Immature natural killer cell (primary cell): ENCODE results near the gene DHRS1. TPM values are rescaled to one million over a fixed set of nuclear protein-coding genes. Genes with fewer than 3 reads are reported as not detected.
A peak's percentile ranks its signal among the peaks of the same experiment; 100 is the strongest.

Experiments
- DNase-seq, 3 donors: peaks; one replicate each; pipeline ENCODE4 v3.0.0; 2022; ENCODE audit warnings: mixed read lengths in 1 of 3
- H3K27ac Mint-ChIP-seq, 6 donors: one replicate each; pipeline ENCODE4 v1.8.0; 2020; ENCODE audit warnings: mixed read lengths in 6 of 6, mild to moderate bottlenecking in 5 of 6, inconsistent platforms in 4 of 6, moderate library complexity in 3 of 6
- H3K27me3 Mint-ChIP-seq, 3 donors: one replicate each; pipeline ENCODE4 v1.8.0; 2020 to 2021; ENCODE audit warnings: low read depth in 3 of 3, mild to moderate bottlenecking in 3 of 3, mixed read lengths in 3 of 3, moderate library complexity in 3 of 3, inconsistent platforms in 1 of 3
- H3K36me3 Mint-ChIP-seq, 3 donors: one replicate each; pipeline ENCODE4 v1.8.0; 2020; ENCODE audit warnings: mixed read lengths in 3 of 3, inconsistent platforms in 2 of 3, mild to moderate bottlenecking in 2 of 3
- H3K4me1 Mint-ChIP-seq, 2 donors: one replicate each; pipeline ENCODE4 v1.8.0; 2020; ENCODE audit warnings: inconsistent platforms in 2 of 2, mild to moderate bottlenecking in 2 of 2, mixed read lengths in 2 of 2, moderate library complexity in 1 of 2
- H3K4me3 Mint-ChIP-seq, 5 donors: one replicate each; pipeline ENCODE4 v1.8.0; 2020; ENCODE audit warnings: mild to moderate bottlenecking in 5 of 5, mixed read lengths in 5 of 5, inconsistent platforms in 3 of 5, moderate library complexity in 3 of 5
- H3K9me3 Mint-ChIP-seq, 6 donors: one replicate each; pipeline ENCODE4 v1.8.0; 2020; ENCODE audit warnings: mild to moderate bottlenecking in 6 of 6, mixed read lengths in 6 of 6, inconsistent platforms in 4 of 6, moderate library complexity in 3 of 6
- polyA plus RNA-seq, 3 donors: library from polyadenylated mRNA; unstranded; fragments of 300-500 nt; fragmentation: Illumina TruSeq; gene quantifications; one replicate each; pipeline ENCODE4 v1.2.3, GENCODE V29; 2021

DHRS1 gene
- polyA plus RNA-seq, 3 donors from 2014 or later, result 31.4 to 35.9 (median 31.7) TPM

DNA sequence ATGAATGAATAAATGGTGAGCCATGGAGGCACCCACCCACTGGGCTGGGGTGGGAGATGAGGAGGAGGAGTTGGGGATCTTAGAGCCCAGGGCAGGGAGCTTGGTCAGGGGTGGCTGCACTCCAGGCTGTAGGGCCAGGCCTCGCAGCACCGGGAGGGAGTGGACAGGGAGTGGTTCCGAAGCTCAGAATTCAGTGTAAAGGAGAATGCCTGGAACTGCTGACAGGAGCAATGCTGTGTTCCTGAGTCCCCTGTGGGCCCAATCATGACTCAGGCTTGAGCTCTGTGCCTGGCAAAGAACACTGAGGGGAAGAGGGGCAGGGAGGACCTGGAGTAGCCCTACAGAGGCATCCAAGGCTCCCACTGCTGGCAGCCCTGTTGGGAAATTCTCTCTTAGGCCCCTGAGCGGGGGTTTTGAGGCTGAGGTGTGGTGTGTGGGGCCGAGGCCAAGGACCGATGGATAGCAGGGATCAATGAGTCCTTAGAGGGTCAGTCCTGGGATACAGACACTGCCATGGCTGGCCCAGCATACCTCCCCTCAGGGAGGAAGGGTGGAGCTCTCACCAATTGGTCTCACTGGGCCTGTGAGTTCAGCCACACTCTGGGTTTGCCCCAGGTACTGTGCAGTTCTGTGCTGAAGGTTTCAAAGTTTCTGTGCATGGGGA lies 18.7 kb downstream of the DHRS1 start:
- H3K27ac Mint-ChIP-seq, result peak overlapping the region; percentile 43 to 76 (median 61)
- H3K9me3 Mint-ChIP-seq, result no peaks in the 10 kb centered on the region

DNA sequence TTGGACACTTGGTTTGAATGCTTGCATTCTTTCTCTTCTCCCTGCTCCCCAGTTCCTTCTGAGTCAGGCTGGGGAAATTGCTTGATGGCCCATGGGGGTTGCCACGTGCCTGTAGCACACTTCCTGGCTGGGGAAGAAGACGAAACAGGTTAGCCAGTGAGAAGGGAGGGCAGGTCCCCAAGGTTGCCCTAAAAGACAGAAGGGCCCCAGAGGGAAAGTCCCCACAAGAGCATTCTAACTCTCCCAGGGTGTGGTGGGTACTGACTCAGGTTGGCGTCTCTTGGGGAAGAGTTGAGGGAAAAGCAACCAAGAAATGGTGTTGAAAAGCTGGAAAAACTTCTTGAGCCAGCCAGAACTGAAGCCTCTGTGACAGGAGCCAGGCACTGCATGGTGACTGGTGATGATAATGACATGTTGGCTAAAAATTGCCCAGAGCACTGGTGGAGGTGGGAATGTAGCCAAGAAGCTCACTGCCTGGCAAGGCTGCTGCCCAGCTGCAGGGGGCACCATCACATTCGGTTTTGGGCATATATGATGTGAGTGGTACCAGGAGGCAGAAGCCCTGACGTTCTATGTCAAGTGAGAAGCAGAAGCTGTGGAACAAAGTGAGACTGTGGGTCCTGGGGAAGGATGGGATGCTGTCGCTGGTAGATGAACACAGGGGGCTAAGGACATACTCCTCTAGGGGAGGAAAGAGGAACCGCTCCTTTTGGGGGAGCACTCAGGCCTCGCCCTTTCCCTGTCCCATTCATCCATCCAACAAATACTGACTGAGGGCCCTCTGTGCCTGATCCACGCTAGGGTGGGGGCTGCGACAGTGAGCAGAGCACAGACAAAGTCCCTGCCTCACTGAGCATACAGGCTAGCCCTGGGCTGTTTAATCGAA lies 20.0 kb downstream of the DHRS1 start:
- H3K36me3 Mint-ChIP-seq, result peaks cover 0 to 6% (median 0%) of the 10 kb centered on the region in 3 donors
- H3K27me3 Mint-ChIP-seq, result peaks cover 0 to 3% (median 1%) of the 10 kb centered on the region in 3 donors
- peak overlapping the region in 4 of 6 donors; percentile 58 to 88 (median 79) for H3K27ac Mint-ChIP-seq
- no peaks in the 10 kb centered on the region for H3K9me3 Mint-ChIP-seq
- H3K4me3 Mint-ChIP-seq, result no peak overlapping the region
- H3K4me1 Mint-ChIP-seq, result peaks cover 5 to 8% of the 10 kb centered on the region in 2 donors
- peak in 2 of 3 donors; percentile 22 to 23 for DNase-seq

More for the DNA sequence above, 18.7 kb downstream of the DHRS1 start:
- peaks cover 0 to 6% (median 0%) of the 10 kb centered on the region in 3 donors for H3K36me3 Mint-ChIP-seq
- H3K27me3 Mint-ChIP-seq, result peaks cover 0 to 3% (median 1%) of the 10 kb centered on the region in 3 donors
- DNase-seq, result no peak
- H3K4me1 Mint-ChIP-seq, result peaks cover 5 to 8% of the 10 kb centered on the region in 2 donors
- no peak overlapping the region for H3K4me3 Mint-ChIP-seq

DNA sequence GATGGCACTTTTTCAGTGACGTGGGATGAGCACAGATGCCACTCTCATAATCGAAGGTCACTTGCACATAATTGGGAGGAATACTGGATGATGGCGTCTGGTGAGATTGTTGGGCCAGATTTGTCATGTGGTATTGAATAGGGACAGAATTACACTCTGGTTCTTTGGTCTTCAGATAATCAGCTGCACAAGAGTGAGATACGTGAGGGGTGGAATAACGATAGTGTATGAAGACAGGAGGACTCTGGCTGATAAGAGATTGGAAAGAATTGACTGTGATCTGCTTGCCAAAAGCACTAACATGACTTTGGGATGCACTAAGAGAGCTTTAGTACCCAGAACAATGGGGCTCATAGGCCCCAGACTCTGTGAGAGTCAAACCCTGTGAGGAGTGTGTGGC lies 21.2 kb downstream of the DHRS1 start:
- Mint-ChIP-seq H3K36me3 (peaks cover 0 to 6% (median 0%) of the 10 kb centered on the region in 3 donors), H3K27me3 (peaks cover 0 to 5% (median 3%) of the 10 kb centered on the region in 3 donors), H3K9me3 (no peaks in the 10 kb centered on the region), H3K27ac (peak overlapping the region in 5 of 6 donors; percentile 11 to 78 (median 63)), H3K4me3 (no peak overlapping the region), H3K4me1 (peaks cover 9 to 12% of the 10 kb centered on the region in 2 donors)
- DNase-seq, result no peak

DNA sequence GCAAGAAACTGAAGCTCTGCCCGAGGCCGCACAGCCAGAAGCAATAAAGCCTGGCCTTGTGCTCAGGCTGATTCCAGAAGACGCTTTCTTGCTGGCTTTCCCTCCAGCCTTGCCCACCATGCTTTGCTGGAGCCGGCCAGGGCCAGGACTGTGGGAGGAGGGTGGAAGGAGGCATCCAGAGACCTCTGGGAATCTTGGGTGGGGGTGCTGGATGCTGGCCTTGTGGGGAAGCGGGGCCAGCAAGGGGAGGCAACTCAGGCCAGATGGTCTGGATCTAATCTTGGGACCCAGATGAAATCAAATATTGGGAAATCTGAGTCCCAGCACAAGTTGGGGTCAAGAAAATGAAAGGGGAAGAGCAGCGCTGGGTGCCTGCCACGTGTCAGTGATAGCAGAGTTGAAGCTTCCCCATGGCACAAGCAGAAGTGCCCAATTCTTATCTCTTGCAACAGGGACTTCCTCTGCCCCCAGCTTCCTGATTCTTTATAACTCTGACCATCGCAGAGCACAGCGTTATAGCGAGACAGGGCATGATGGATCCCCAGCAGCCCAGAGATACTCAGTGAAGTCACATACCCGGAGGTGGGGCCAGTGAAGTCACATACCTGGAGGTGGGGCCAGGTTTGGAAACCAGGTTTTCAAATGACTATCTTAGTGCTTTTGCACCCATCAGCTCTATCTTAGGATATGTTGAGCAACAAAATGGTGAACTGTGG lies 21.8 kb downstream of the DHRS1 start:
- Mint-ChIP-seq H3K4me1 (peaks cover 14 to 16% of the 10 kb centered on the region in 2 donors), H3K27me3 (peaks cover 0 to 4% (median 3%) of the 10 kb centered on the region in 3 donors), H3K9me3 (no peaks in the 10 kb centered on the region), H3K27ac (peak overlapping the region in 3 of 6 donors; percentile 55 to 78 (median 58)), H3K36me3 (peaks cover 0 to 6% (median 0%) of the 10 kb centered on the region in 3 donors), H3K4me3 (no peak overlapping the region)
- no peak for DNase-seq

DNA sequence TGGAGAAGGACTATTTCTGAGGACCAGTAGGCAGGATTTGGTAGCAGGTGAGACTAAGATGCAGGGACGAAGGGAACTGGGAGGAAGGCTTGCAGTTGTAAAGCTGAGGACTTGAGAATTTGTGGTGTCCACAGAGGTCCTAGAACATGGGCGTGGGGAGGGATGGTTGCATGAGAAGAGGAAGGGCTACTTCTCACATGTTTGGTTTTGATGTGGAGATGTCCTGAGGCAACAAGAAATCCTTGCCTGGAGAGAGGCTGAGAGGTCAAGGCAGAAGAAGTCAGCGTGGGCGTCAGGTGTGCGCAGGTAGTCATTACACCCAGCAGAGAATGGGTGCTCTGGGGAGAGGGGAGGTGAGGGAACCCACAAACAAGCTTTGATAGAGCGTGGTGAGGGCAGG lies 22.5 kb downstream of the DHRS1 start:
- H3K4me3 Mint-ChIP-seq, result no peak overlapping the region
- DNase-seq, result no peak
- H3K4me1 Mint-ChIP-seq, result peaks cover 21 to 23% of the 10 kb centered on the region in 2 donors
- H3K9me3 Mint-ChIP-seq, result no peaks in the 10 kb centered on the region
- H3K36me3 Mint-ChIP-seq, result peaks cover 0 to 6% (median 0%) of the 10 kb centered on the region in 3 donors
- H3K27me3 Mint-ChIP-seq, result peaks cover 1 to 6% (median 2%) of the 10 kb centered on the region in 3 donors
- peak overlapping the region in 4 of 6 donors; percentile 7 to 75 (median 55) for H3K27ac Mint-ChIP-seq

DNA sequence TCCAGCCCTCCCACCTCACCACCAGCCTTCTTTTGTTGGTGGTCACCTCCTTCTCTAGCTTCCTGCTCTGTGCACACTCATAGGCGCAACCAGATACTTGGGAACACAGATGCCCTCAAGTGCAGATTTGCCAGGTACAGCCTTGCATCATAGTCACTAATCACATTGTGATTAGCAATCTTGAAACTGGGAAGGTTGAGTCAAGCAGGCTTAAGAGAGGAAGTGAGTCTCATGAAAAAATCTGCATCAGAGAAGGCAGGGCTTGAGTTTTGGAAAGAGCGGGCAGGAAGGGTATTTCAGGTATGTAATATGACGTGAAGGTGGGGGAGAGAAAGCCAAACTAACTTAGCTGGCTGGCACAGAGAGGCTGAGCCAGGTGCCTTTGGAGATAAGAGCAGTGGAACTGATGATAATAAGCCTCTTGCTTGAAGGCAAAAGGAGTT lies 25.5 kb downstream of the DHRS1 start:
- peaks cover 32 to 34% of the 10 kb centered on the region in 2 donors for H3K4me1 Mint-ChIP-seq
- H3K27ac Mint-ChIP-seq, result peak overlapping the region; percentile 79 to 99 (median 96)
- H3K36me3 Mint-ChIP-seq, result peaks cover 0 to 6% (median 4%) of the 10 kb centered on the region in 3 donors
- no peak overlapping the region for H3K4me3 Mint-ChIP-seq
- H3K9me3 Mint-ChIP-seq, result no peaks in the 10 kb centered on the region
- no peak for DNase-seq
- H3K27me3 Mint-ChIP-seq, result peaks cover 9 to 13% (median 11%) of the 10 kb centered on the region in 3 donors

DNA sequence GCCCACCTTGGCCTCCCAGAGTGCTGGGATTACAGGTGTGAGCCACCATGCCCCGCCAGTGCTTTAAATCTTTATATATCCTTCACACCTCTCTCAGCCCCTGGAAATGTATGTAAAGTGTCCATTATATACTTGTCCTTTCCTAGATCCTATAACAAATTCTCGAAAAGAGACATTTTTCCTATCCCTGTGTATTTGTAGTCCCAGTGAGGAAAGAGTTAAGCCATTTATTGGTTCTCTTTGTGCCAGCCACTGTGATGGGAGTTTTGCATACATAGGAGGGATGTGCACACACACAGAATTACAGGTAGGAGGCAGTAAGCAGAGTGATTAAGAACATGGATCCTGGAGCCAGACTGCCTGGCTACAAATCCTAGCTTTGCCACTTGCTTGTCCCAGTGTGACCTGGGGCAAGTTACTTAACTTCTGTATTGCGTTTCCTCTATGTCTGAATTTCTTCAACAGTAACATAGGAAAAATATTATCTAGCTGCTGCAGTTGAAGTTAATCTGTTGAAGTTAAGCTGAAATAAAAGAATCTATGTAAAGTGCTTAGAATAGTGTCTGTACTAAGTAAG lies 26.1 kb downstream of the DHRS1 start:
- H3K27me3 Mint-ChIP-seq, result peaks cover 9 to 13% (median 11%) of the 10 kb centered on the region in 3 donors
- H3K9me3 Mint-ChIP-seq, result no peaks in the 10 kb centered on the region
- DNase-seq, result no peak
- H3K4me3 Mint-ChIP-seq, result peak overlapping the region in 2 of 5 donors; percentile 15 to 38
- H3K27ac Mint-ChIP-seq, result peak overlapping the region; percentile 79 to 99 (median 96)
- peaks cover 32% of the 10 kb centered on the region in 2 donors for H3K4me1 Mint-ChIP-seq
- H3K36me3 Mint-ChIP-seq, result peaks cover 0 to 9% (median 6%) of the 10 kb centered on the region in 3 donors

DNA sequence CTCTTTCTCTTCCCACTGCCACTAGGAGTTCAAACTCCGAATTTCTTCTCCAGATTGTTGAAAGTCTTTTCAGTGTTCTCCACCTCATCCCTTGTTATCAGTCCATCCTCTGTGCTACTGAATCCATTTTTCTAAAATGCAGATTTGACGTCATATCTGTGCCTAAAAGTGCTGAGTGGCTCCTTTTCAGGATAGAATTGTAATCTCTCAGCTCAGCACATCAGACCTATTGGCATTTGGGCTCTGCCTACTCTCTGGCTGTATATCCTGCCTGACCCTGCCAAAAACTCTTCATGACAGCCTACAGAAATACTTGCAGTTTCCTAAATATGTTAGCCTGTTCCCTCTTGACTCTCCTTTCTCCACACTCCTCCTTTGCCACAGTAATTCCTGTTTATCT lies 27.1 kb downstream of the DHRS1 start:
- peak overlapping the region; percentile 77 to 94 (median 86) for H3K4me3 Mint-ChIP-seq
- H3K9me3 Mint-ChIP-seq, result no peaks in the 10 kb centered on the region
- peaks cover 9 to 13% (median 11%) of the 10 kb centered on the region in 3 donors for H3K27me3 Mint-ChIP-seq
- H3K4me1 Mint-ChIP-seq, result peaks cover 32% of the 10 kb centered on the region in 2 donors
- H3K27ac Mint-ChIP-seq, result peak overlapping the region; percentile 96 to 99 (median 98)
- no peak for DNase-seq
- peaks cover 0 to 9% (median 7%) of the 10 kb centered on the region in 3 donors for H3K36me3 Mint-ChIP-seq

DNA sequence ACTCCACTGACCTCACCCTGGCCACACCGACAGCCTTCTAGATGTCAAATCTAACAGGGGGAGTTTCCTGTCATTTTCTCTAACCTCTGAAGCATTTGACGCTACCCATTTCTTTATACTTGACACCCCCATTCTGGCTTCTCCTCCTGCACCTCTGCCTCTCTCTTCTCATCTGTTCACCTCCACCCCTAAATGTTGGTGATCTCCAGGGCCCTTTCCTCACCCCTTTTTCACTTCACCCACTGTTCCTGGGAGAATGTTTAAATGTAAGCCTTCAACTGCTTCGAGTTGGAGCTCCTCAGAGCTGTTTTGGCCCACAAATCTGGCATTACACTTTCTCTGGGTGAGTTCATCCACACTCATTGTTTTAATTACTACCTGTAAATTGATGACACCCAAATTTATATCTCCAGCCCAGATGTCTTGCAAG lies 27.7 kb downstream of the DHRS1 start:
- Mint-ChIP-seq H3K27me3 (peaks cover 9 to 13% (median 12%) of the 10 kb centered on the region in 3 donors), H3K4me1 (peaks cover 32 to 34% of the 10 kb centered on the region in 2 donors), H3K9me3 (no peaks in the 10 kb centered on the region), H3K36me3 (peaks cover 6 to 15% (median 8%) of the 10 kb centered on the region in 3 donors), H3K27ac (peak overlapping the region; percentile 96 to 99 (median 98)), H3K4me3 (peak overlapping the region; percentile 77 to 94 (median 86))
- no peak for DNase-seq

DNA sequence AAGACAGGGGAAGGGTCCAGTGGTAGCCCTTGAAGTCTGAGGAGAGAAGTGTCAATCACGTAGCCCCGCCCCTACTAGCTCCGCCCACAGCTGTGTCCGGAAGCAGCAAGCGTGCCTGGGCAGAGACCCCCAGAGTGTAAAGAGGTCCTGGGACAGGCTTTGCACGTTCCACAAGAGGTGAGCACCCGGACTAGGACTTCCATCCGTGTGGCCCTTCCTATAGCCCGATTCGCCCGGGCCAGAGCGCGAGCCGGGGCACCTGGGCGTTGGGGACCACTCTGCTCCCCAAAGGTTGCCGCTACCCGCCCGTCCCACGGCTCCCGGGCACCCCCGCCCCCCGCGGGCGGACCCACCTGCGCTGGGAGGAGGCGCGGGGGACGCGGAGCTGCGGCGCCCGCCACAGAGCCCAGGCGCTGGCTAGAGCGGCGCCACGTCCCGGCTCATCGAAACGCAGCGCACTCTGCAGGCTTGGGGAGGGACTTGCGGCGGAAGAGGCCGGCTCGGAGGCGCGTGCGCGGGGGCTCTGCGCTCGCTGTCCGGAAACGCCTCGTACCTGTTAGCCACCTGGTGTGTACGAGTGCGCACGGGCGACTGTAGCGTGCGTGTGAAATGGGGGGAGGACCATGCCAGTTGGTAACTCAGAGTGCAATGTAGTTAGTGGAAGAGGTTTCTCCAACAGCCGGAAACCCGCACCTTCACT lies 28.3 kb downstream of the DHRS1 start, which contains the start of gene RABGGTA:
Gene RABGGTA, minus strand, starts transcription at position 464 of the 700 bp plus-strand sequence. CDS start 482 bp downstream, outside the sequence.
- Mint-ChIP-seq H3K36me3 (peaks cover 11 to 21% (median 12%) of the 10 kb centered on the region in 3 donors), H3K9me3 (no peaks in the 10 kb centered on the region), H3K27me3 (peaks cover 9 to 13% (median 12%) of the 10 kb centered on the region in 3 donors), H3K4me3 (peak within 1 kb of the TSS; percentile 77 to 94 (median 91)), H3K4me1 (peaks cover 32 to 34% of the 10 kb centered on the region in 2 donors), H3K27ac (peak within 1 kb of the TSS; percentile 96 to 99 (median 98))
- peak; percentile 96 to 98 (median 97) for DNase-seq

DNA sequence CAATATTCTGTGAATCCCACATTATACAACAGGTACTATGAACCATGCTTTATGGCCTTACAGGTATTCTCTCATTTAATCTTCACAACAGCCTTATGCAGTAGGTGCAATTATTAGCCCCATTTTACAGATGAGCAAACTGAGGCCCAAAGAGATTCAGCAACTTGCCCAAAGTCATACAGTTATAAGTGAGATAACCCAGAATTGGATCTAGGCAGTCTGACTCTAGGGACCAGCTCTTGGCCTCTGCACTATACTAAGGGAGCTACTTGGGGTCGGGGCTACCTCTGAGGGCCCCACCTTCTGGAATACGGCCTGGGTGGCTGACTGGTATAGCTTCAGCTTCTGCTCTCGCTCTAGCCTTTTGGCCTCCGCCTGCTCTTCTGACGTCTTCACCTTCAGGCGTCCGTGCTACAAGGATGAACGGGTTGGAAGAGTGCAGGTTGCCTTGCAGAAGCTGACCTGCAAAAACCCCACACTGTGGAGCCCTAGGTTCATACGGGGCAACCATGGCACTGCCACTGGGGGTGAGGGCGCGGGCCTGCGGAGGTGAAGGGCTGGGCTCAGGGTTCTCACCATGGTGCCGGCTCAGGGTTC lies 28.9 kb downstream of the DHRS1 start:
- peaks cover 32 to 34% of the 10 kb centered on the region in 2 donors for H3K4me1 Mint-ChIP-seq
- DNase-seq, result no peak
- H3K27ac Mint-ChIP-seq, result peak overlapping the region; percentile 96 to 99 (median 98)

More for the DNA sequence above, 28.9 kb downstream of the DHRS1 start:
- H3K4me3 Mint-ChIP-seq, result peak overlapping the region; percentile 77 to 94 (median 91)
- no peaks in the 10 kb centered on the region for H3K9me3 Mint-ChIP-seq
- H3K27me3 Mint-ChIP-seq, result peaks cover 9 to 13% (median 12%) of the 10 kb centered on the region in 3 donors
- peaks cover 11 to 22% (median 17%) of the 10 kb centered on the region in 3 donors for H3K36me3 Mint-ChIP-seq
